GM18907 (cell line): ENCODE results near the gene USP12.

Experiments used
- ATAC-seq: cut with Tn5 transposase; IDR thresholded peaks from one replicate; pipeline ENCODE4 v1.9.1; 2021; ENCODE audit warnings: mild to moderate bottlenecking, moderate library complexity; ENCODE audit not compliant: unreplicated experiment

USP12 gene

GRCh38 chr13:27039171-27039701 is 132.4 kb downstream of the USP12 start:
- ATAC-seq: no peak

- no peak for ATAC-seq
These were observed 133.3 kb downstream of the USP12 start for GRCh38 chr13:27038323-27038722.

- ATAC-seq: no peak
These were observed 134.0 kb downstream of the USP12 start for GRCh38 chr13:27037571-27037970.

- ATAC-seq: no peak
These were observed 134.4 kb downstream of the USP12 start for GRCh38 chr13:27037171-27037570.

- no peak for ATAC-seq
These were observed 135.2 kb downstream of the USP12 start for GRCh38 chr13:27036236-27036981.

GRCh38 chr13:27035892-27036235 is 135.7 kb downstream of the USP12 start:
- ATAC-seq: no peak

GRCh38 chr13:27034678-27035111 is 136.9 kb downstream of the USP12 start:
- no peak for ATAC-seq

GRCh38 chr13:27028683-27029480 is 142.7 kb downstream of the USP12 start:
- ATAC-seq: no peak

GRCh38 chr13:27027086-27027667 is 144.4 kb downstream of the USP12 start:
- no peak for ATAC-seq

- ATAC-seq: no peak
These were observed 145.2 kb downstream of the USP12 start for GRCh38 chr13:27026396-27026795.

- no peak for ATAC-seq
These were observed 146.7 kb downstream of the USP12 start for GRCh38 chr13:27024776-27025492.

- ATAC-seq: no peak
These were observed 147.5 kb downstream of the USP12 start for GRCh38 chr13:27024074-27024461.

- ATAC-seq: no peak
These were observed 148.1 kb downstream of the USP12 start for GRCh38 chr13:27023385-27024073.

- no peak for ATAC-seq
These were observed 148.9 kb downstream of the USP12 start for GRCh38 chr13:27022571-27023311.

- no peak for ATAC-seq
These were observed 151.2 kb downstream of the USP12 start for GRCh38 chr13:27020415-27020814.

GRCh38 chr13:27018882-27019281 is 152.7 kb downstream of the USP12 start:
- ATAC-seq: no peak

GRCh38 chr13:27018344-27018861 is 153.2 kb downstream of the USP12 start:
- ATAC-seq: no peak

GRCh38 chr13:27016875-27017274 is 154.7 kb downstream of the USP12 start:
- no peak for ATAC-seq
